Measurements from ENCODE around the gene ARID5B.

Gene ARID5B

DNA sequence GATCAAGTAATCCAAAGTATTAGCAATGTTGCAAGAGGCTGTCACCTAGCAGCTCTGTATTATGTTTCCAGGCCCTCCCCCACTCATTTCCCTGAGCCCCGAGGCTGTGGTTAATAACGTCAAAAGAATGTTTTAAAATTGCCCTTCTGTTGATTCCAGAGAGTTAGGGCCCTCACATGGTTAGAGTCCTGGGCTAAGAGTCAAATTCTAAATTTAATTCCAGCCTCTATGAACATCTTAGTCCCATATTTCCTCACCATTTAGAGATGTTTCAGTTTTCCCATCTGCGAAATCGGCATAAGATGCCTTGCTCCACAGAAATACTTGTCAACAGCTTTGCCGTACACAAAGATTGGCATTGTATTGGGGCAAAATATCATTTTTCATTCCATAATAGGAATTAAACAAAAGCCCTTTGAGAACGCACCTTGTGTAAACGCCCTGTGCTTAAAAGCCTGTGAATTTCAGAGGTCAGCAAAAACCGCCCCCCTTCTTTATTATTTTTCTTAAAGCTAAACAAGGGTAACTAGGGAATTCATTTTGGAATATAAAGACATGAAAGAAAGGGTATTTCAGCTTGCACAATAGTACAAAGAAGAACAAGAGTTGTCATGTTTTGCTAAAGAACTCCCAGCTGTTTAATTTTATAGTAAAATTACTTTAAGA is 135.8 kb downstream of the ARID5B start:
- no peak for DNase-seq

GRCh38 chr10:62037890-62038608 is 136.6 kb downstream of the ARID5B start:
- no peak for DNase-seq

GRCh38 chr10:62038609-62039190 is 137.2 kb downstream of the ARID5B start:
- DNase-seq = peak; percentile 84 to 85

DNA sequence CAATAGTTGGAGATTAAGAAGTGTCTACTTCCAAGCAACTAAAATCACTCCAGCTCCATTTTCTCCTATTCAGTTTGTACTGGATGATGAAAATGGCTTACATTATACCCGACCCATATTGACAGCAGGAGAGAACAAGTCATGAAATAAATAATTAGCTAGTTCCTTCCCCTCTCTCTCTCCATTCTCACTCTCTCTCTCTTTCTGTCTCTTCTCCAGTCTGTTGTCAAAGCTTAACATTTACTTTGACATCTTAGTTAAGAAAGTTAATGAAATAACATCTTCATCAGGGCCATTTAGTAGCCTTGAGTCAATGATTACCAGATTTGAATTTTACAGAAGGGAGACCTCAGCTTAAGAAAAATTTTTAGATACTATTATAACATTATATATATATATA is 138.5 kb downstream of the ARID5B start:
- no peak for DNase-seq

DNA sequence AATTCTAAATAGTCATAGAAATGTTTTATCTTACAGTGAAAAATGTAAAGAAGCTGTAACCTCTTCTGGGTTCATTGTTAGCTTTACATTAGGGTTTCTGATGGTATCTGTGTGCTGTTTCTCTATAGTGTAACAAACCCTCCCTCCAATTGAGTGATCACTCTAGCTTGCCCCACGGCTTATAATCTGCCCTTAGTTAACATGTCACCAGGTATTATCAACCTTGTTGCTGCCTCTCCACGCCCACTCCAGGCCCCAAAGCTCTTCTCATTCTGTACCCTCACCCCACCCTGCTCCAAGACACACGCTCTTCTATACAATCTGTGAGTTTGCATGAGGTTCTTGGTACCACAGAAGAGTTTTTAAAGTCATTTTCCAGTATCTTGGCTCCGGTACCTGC is 139.4 kb downstream of the ARID5B start:
- no peak for DNase-seq

- peak in 1 of 2 donors; percentile 57 for DNase-seq
Observed at GRCh38 chr10:62043421-62044021, 142.0 kb downstream of the ARID5B start.

- no peak for DNase-seq
Observed at GRCh38 chr10:62044566-62044965, 143.1 kb downstream of the ARID5B start.

GRCh38 chr10:62045765-62046521 is 144.4 kb downstream of the ARID5B start:
- peak in 1 of 2 donors; percentile 45 for DNase-seq

DNA sequence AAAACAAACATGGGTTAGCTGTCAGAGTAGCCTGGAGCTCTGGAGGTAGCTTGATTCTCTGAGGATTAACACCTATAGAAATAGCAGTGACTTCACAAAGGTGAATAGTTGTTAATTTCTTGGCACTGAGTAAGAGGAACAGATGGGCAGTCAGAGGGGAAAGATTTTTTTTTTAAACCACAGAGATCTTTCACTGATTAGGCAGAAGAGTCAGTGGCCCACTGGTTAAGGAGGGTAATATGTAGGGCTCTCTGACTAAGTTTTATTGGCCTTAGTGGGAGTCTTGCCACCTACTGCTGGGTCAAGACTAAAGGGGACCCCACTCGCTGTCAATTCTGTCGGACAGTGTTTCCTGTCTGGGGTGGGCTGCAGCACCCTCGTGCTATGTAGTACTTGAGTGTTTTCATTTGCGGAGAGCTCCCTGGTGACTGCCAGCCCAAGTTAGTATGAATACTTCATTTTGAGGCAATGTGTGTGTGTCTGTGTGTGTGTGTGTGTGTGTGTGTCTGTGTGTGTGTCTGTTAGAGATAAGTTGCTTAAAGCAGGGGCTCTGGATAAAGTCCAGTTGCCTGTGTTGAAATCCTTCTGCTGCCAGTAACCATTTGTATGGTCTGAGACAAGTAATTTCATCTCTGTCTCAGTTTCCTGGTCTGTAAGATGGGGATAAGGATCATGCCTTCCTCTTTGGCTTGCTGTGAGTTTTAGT is 145.2 kb downstream of the ARID5B start:
- DNase-seq = peak; percentile 29 to 68

DNA sequence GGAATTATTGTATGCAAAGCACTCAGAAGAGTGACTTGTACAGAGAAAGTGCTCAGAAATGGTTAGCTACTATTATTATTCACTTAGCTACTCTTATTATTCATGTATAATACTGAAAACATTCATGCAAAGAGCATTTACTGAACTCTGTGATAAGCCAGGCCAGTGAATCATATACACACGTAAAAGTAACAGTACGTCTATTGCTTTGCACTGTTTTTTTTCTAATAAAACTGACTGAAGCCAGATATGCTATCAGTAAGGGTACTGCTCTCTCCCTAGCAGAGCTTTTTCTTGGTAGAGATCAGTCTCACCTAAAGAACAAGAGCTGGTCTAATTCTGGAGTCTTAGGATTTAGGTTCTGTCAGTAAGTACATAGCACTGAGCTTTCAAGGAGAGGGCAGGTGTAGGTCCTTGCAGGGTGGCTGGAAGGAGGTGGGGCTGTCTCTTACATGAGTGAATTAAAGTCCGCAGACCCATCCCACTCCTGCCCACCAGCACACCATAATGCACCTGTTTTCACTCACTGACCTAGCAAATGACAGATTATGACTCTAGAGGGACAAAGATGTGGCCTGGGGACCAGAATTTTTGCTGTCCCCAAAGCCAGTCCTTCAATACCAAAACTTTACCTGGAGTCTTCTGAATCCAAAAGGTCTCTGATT is 145.9 kb downstream of the ARID5B start:
- DNase-seq = peak in 1 of 2 donors; percentile 36

DNA sequence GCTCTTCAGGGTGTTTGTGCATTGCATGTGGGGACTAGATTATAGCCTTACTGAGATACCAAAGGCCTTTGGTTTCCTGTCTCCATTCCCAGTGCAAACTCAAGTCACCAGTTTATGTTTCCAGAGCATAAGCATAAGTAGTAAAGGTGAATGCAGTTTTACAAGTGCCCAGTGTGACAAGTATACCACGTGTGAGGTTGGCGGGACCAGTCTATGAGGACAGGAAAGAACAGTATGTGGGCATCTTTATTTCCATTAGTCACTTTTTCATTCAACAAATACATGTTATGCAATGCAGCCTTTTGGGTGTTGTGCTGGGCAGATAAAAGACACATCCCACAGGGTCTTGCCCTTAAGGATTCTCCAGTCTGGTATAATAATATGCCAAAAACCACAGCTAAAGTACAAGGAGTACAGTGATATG is 146.5 kb downstream of the ARID5B start:
- DNase-seq = peak in 1 of 2 donors; percentile 60

DNA sequence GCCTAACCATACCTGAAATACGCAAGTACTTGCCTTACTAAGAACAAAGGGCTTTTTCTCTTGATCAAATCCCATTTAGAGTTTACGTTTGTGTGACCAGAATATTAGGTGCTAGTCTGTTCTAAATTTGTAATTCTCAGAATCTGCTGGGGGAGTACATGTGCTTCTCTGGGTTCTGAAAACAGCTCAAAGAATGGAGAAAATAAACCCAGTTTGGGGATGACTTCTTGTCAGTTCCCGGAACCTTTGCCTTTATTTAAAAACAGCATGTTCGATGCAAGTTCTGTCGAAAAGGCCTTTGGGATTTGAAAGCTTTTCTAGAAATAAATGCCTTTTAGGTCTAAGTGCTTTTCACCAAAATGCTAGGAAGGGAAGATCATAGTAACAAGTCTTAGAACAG is 147.0 kb downstream of the ARID5B start:
- DNase-seq = peak; percentile 53 to 82

- peak; percentile 49 to 73 for DNase-seq
Observed at GRCh38 chr10:62048919-62049623, 147.6 kb downstream of the ARID5B start.

DNA sequence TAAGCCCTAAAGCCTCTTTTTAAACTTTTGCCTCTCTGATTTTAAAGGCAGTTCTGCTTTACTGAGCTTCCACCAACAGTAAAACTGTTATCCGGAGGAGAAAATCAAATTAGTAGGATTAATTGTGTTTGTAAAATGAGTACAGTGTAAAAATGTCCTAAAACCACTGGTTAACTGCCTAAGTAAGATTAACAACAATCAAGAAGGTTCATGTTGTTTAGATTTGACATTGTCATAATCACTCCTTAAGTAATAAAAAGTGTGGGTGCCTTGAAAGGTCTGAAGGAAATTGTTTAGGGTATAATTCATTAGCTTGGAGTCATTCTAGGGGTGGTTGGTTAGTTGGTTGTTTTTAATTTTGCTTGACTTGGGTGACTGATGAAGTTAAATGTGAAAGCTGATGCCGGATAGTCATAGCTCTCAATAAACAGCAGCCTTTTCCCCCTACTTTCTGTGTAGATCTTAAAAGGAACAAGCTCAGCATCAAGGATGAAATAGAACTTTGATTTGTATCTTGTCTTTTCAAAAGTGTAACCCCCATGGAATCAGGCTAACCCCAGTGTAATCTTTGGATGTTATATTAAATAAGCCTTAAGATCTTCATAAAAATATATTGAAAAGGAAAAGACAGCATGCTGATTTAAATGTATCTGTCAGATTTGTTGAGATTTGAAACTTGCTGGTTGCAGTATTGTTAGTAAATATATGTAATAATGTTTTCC is 148.3 kb downstream of the ARID5B start:
- DNase-seq = peak in 1 of 2 donors; percentile 56

DNA sequence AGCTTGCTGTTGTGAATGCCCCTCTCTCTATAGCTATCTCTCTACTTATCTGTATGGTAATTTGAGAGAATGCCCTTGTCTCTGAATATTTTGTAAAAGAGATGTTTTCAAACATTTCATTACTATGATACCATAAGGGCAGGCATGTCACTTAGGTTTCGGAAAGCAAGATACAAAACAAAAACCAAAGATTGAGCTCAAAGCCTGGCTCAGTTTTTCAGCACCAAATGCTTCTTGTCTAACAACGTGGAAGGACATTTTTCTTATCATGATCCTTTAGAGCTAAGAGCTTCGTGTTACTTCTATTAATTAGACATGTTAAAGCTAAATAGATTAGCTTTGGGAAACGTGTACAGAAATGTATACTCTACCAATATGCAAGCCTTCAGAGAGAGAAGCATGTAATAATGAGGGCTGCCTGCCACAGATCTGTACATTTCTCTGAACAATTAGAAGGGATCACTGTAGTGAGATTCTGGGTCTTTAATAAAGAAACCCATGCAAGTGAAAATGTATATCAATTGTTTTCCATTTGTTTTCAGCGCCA is 148.9 kb downstream of the ARID5B start:
- DNase-seq = peak in 1 of 2 donors; percentile 66

DNA sequence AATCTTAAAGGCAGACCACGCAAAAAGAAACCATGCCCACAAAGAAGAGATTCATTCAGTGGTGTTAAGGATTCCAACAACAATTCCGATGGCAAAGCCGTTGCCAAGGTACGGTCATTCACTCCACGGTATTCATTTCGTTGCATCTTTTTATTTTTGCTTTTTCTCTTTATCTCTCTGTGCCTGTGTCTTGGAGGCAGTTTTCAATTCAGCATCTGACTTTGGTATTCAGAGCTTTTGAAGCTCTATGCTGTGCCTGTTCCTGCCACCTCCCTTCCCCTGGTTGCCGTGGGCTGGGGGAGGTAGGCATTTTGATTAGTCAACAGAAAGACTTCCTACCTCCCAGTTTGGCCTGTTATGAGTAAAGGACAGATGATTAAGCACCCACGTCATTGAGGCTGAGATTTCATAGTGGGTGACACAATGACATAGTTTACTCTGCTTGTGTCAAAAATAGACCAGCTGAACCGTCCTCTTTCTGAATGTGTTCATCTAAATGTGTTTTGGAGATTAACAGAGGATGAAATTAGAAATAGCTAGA is 149.5 kb downstream of the ARID5B start:
- DNase-seq = peak; percentile 84 to 90

DNA sequence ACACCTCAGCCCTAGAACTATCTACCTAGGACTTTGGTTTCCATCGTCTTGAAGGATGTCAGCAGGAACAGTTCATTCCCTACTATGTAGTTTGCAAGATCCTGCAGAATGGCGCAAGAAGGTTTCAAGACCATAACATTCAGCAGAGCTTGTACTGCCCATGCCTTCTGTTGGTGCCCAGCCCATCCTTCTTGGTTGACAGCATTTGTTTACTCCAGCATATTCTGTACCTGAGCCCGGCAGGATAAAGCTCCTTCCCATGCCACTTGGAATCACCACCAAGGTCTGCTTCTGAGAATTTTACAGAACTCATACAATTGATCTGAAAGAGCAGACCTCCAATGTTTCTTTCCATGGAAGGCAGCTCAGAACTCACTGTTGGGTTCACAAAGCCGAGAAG is 150.8 kb downstream of the ARID5B start:
- DNase-seq = no peak

GRCh38 chr10:62053860-62054259 is 152.4 kb downstream of the ARID5B start:
- DNase-seq = peak in 1 of 2 donors; percentile 49

GRCh38 chr10:62054408-62054807 is 152.9 kb downstream of the ARID5B start:
- peak in 1 of 2 donors; percentile 31 for DNase-seq

DNA sequence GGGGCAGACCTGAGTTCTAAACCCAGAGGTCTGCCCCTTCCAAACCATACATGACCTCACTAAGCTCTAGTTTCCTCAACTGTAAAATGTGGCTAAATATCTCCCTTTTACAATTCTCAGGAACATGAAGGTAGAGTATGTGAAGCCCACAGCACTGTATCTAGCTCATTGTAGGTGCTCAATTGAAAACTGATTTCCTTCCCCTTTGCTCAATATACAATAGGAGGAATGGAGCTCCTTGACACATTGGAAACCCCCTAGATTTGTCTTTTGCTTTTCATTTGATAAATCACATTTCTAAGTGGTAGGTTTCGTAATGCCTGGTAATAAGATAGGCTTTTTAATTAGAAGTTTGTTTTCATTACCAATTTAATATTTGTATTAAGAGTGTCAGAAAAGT is 153.3 kb downstream of the ARID5B start:
- DNase-seq = peak in 1 of 2 donors; percentile 64
